ENCODE results near the gene SV2C. TPM values are rescaled to one million over a fixed set of nuclear protein-coding genes. Genes with fewer than 3 reads are reported as not detected.

Gene SV2C
- total and polyA plus RNA-seq, 10 of the 15 experiments (the other 5 are each of a cell fraction or from before 2014, with no cell fraction given): under 0.01 to 1.1 (median 0.63) TPM

- H3K9ac ChIP-seq (ENCODE audit: control insufficient read depth, insufficient read depth, low read length): no peak overlapping the region
- 49% methylated on average over 2 of the region's 2 CpGs for WGBS (ENCODE audit: insufficient coverage, insufficient replicate concordance, low lambda C conversion rate, missing lambda C conversion rate)
- H3K36me3 ChIP-seq (ENCODE audit: control insufficient read depth in 2 of 2, insufficient read depth in 2 of 2, low read length in 1 of 2): no peaks in the 10 kb centered on the region
- ChIA-PET POLR2A (no interaction called here), CTCF (no interaction called here), RAD21 (ENCODE audit: unreplicated experiment) (interaction anchor here (0.6 kb wide), 1 partner anchor 40 kb away, joined by 5 read pairs; no protein-coding TSS in a partner anchor), SMC1A (ENCODE audit: uncharacterized antibody, unreplicated experiment) (no interaction called here)
- no peak overlapping the region for H3K27ac ChIP-seq (ENCODE audit: control insufficient read depth, insufficient read depth)
- TF ChIP-seq ZBTB33 (IDR thresholded peaks at IDR 0.05): no peak
- TF ChIP-seq TARDBP (IDR thresholded peaks at IDR 0.05; ENCODE audit: borderline replicate concordance): no peak
- no peak for TF ChIP-seq TCF12 (IDR thresholded peaks at IDR 0.05; ENCODE audit: low read depth, low read length)
- TF ChIP-seq E2F8 (IDR thresholded peaks at IDR 0.05; ENCODE audit: low read depth, partially characterized antibody): no peak
- TF ChIP-seq IRF3 (IDR thresholded peaks at IDR 0.05): no peak
- no peak for TF ChIP-seq TCF7 (IDR thresholded peaks at IDR 0.05; ENCODE audit: borderline replicate concordance)
- no peak for TF ChIP-seq TAF1 (IDR thresholded peaks at IDR 0.05; ENCODE audit: borderline replicate concordance, low read depth, low read length)
- TF ChIP-seq PKNOX1 (IDR thresholded peaks at IDR 0.05): no peak
- TF ChIP-seq SREBF2 (IDR thresholded peaks at IDR 0.05; ENCODE audit: low read length): no peak
- no peak for TF ChIP-seq SIX5 (IDR thresholded peaks at IDR 0.05; ENCODE audit: low read depth, low read length, severe bottlenecking)
- TF ChIP-seq ELK1 (IDR thresholded peaks at IDR 0.05; ENCODE audit: low read depth, low read length): no peak
- no peak for DNase-seq (ENCODE audit: low read depth, low spot score)
- no peak overlapping the region for H2AFZ ChIP-seq (ENCODE audit: control insufficient read depth, low read depth, low read length)
- H3K27me3 ChIP-seq (replicated peaks in 1 of 2; ENCODE audit: control insufficient read depth in 2 of 2, insufficient read depth in 2 of 2, low read length in 1 of 2): no peaks in the 10 kb centered on the region
- no peak overlapping the region for H3K4me2 ChIP-seq (ENCODE audit: control insufficient read depth, insufficient read depth)
- H4K20me1 ChIP-seq (ENCODE audit: control insufficient read depth, insufficient read depth): no peaks in the 10 kb centered on the region
- no peak overlapping the region for H3K4me3 ChIP-seq
- H3K79me2 ChIP-seq (ENCODE audit: control insufficient read depth, insufficient read depth, low read length): no peaks in the 10 kb centered on the region
- in situ Hi-C loops (cut with MboI): no loop called here
- FAIRE-seq: no peak
- ATAC-seq: no peak
- H3K9me3 ChIP-seq (replicated peaks; ENCODE audit: control insufficient read depth, insufficient read depth, low read length): no peaks in the 10 kb centered on the region; the same call in 2 of the 3 replicates
- H3K4me1 ChIP-seq (ENCODE audit: control insufficient read depth, insufficient read depth, low read length): no peaks in the 10 kb centered on the region
- intact Hi-C loops (cut with micrococcal nuclease; ENCODE audit: unreplicated experiment): no loop called here
- BruUV-seq (replicated peaks): no TSS peak
These were observed 147.6 kb downstream of the SV2C start for GRCh38 chr5:76230711-76231285.
